Measurements from ENCODE around the gene NCSTN.
A peak's percentile ranks its signal among the peaks of the same experiment; 100 is the strongest.

Gene NCSTN

DNA sequence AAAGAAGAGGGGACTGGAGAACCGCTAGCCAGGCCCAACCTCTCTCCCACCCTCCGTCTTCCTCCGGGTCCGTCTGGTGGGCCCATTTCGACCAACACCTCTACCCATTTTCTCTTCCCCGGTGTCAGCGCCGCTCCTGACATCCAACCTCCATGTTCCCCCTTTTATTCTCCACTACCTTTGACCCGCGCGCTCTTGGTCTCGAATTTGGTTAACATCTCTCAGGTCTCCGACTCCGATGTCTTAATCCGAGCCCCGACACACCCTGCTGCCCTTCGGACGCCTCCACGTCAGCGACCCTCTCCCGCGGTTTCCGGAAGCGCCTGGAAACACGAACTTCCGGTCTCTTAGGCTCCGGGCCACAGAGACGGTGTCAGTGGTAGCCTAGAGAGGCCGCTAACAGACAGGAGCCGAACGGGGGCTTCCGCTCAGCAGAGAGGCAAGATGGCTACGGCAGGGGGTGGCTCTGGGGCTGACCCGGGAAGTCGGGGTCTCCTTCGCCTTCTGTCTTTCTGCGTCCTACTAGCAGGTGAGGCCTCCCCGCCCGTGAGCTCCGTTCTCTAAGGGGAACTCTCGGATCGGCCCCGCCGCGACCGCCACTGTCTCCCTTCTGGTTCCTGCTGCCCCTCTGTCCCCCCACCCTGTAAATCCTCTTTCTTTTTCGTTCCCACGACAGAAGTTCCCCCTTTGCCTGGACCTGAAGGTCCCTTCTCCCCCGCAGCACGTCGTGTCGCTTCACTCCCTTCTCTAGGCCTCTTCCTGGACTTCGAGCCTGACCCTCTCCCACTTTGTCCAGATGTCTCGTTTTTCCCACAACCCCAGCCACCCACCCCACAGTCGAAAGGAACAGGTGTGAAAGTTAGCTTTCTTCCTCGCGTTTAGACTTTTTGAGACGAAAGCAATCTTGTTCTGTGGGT lies at the start of gene NCSTN, which contains the start of gene COPA:
NCSTN (plus strand) TSS at position 431 of the 917 bp plus-strand sequence; CDS start at position 445, 14 bp downstream.
COPA (minus strand) TSS at position 298 of the 917 bp plus-strand sequence; CDS start at position 218, 80 bp downstream.
- DNase-seq (ENCODE audit: low read depth) = peak; percentile 97

GRCh38 chr1:160296036-160296435 lies 47.1 kb upstream of the NCSTN start:
- DNase-seq (ENCODE audit: low read depth) = peak; percentile 54

DNA sequence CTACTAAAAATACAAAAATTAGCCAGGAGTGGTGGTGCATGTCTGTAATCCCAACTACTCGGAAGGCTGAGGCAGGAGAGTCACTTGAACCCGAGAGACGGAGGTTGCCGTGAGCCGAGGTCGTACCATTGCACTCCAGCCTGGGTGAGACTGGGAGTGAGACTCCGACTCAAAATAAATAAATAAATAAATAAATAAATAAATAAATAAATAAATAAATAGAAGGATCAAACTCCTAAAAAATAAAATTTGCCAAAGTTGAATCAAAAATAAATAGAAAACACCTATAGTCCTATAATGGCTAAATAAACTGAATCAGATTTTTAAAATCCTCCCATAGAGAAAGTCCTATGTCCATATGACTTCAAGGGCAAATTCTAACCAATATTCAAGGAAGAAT lies 43.0 kb upstream of the NCSTN start:
- no peak for DNase-seq (ENCODE audit: low read depth)

DNA sequence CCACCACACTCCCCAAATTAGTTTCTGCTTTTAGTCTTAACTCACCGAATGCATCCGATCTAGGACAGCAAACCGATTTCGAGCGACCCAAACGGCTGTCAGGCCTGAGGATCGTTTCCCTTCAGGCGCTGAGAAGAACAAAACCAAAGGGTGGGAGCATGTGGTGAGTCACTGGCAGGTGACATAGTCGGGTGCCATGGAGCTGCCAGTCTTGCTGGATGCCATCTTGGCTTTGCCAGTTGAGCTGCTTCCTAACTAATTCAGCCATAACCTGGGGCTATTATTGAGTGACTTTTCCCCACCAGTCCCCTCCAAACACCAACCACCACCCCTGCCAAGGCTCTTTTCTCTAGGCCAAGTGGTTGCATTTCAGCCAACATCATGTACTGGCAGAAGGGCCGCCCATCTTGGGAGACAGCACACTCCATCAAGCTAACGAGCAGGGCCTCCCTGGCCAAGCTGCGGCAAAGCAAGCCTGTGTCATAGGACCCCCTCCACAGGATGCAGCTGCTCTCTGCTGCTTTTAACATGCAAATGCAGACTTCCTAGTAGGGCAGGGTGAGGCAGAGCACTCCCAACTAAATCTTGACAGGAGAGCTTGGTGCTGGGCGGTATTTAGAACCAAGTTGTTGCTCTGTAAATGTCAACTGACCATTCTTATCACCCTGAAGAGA lies 35.9 kb upstream of the NCSTN start:
- DNase-seq (ENCODE audit: low read depth) = peak; percentile 38

DNA sequence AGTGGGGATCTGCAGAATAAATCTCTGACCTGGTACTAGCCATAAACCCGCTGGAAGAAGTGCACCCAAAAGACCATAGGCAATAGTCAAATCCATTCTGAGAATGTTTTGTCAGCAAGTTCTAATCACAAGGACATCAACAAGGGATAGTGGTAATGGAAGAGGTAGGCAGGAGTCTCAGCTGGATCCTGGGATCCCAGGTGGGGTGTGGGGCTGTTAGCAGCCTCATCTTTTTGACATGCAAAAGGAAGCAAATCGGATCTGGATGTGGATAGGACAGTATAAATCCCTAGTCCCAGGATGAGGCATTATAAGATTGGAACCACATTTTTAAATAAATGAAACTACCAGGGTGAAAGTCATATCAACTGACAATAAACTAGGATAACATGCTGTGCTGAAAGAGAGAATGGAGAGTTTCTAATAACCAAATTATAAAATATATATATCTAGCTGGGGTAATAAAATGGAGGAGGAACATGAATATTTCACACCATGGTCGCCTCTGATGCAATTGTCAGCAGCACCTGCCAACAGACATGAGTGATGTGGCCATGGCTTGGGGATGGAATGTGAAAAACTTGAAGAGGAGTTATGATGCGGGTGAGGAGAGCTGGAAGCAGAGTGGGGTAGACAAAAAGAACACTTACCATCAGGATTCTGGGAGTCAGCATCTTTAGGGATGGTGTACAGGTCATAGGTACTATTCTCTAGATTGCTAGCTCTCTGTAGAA lies 34.6 kb upstream of the NCSTN start:
- peak; percentile 65 for DNase-seq (ENCODE audit: low read depth)

- DNase-seq (ENCODE audit: low read depth) = peak; percentile 53
Measured at GRCh38 chr1:160309185-160309557, 34.0 kb upstream of the NCSTN start.

DNA sequence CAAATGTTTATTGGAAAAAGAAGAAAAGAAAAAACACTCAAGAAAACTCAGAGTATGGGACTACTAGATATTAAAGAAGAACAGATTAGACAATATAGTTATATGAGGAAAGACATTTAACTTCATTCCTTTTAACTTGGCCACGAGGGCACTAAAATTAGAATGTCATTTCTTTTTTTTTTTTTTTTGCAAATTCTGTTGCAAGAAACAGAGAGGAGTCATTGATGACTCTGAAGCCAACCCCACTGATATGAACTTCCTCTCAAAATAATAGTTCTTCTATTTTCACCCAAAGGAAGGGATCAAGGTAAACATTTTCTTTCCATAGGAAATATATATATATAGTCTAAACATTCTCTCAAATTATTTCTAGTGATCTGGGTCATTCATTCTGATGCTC lies 33.6 kb upstream of the NCSTN start:
- DNase-seq (ENCODE audit: low read depth) = no peak

- no peak for DNase-seq (ENCODE audit: low read depth)
Measured at GRCh38 chr1:160315359-160315758, 27.8 kb upstream of the NCSTN start.

DNA sequence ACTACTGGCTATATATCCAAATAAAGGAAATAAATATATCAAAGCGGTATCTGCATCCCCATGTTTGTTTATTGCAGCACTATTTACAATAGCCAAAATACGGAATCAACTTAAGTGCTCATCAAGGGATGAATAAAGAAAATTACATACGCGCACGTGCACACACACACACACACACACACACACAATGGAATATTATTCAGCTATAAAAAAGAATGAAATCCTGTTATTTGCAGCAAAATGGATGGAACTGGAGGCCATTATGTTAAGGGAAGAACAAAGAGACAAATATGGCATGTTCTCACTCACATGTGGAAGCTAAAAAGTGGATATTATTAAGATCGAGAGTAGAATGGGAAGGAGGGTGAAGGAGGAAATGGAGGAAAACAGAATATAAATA lies 20.4 kb upstream of the NCSTN start:
- no peak for DNase-seq (ENCODE audit: low read depth)

DNA sequence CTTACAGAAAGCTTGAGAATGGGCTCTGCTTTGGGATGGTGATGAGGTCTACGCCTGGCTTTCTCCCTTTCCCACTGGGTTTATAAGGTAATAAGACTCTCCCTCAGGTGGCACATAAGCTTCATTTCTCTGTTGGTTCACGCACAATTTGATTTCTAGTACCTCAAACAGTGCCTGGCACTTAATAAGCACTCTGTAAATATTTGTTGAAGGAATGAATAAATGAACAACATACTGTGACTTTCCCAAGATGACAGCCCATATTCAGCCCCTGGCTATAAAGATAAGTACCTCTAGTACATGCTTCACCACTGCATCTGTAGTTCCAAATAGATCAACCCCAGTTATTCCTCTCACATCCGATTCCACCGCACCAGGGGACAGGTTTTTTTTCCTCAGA lies 17.9 kb upstream of the NCSTN start:
- DNase-seq (ENCODE audit: low read depth) = no peak

GRCh38 chr1:160326418-160326817 lies 16.8 kb upstream of the NCSTN start:
- DNase-seq (ENCODE audit: low read depth) = no peak

DNA sequence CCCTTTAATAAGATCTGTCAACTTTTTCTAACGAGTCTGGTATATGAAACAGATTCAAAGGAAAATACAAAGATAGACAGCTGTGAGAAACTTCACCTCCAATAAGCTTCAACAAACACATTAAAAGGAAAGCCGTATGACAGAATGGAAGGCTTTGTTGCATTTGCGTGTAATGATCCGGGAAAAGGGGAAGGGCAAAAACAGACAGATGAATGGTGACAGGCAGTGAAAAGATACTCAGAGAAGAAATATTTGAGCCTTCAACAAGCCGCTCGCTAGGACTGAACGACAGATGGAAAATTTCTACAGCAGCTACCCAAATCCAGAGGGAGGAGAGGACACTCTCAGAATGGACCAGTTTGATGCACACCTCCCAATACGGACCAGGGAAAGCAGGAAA lies 15.0 kb upstream of the NCSTN start:
- DNase-seq (ENCODE audit: low read depth) = no peak

- no peak for DNase-seq (ENCODE audit: low read depth)
Measured at GRCh38 chr1:160330119-160330518, 13.1 kb upstream of the NCSTN start.

- DNase-seq (ENCODE audit: low read depth) = no peak
Measured at GRCh38 chr1:160332516-160332915, 10.7 kb upstream of the NCSTN start.

GRCh38 chr1:160338580-160338979 lies 4.6 kb upstream of the NCSTN start:
- no peak for DNase-seq (ENCODE audit: low read depth)

DNA sequence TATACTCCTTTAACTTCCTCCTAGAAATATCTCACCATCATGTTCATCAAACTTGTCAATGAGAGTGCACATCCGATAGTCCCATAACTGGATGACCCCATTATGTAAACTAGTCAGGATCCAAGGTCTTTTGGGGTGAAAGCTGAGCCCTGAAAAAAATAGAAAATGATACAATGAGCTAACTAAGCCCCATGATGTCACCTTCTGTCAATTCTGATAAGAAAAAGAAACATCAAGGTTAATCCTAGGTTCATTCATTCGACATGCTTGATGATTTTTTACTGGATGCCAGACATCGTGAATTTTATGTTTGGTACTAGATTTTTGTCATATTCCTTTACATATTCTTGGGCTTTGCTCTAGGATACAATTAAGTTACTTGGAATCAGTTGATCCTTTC lies 3.0 kb upstream of the NCSTN start:
- no peak for DNase-seq (ENCODE audit: low read depth)

DNA sequence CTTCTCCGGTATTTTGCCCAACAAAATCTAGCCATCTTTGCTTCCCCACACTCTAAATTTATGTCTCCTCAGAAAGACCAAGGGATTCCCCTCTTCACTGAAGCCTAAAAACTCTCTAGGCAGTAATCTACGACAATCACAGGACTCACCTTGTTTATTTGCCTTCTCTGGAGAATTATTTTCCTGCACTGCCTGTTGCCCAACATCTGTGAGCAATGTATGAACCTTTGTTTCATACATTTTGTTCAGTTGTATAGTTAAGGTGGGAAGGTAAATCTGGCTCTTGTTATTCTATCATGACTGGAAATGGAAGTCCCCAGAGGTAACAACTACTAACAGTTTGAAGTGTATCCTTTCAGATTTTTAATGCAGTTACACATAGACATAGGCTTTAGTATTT lies 2.3 kb upstream of the NCSTN start:
- DNase-seq (ENCODE audit: low read depth) = peak; percentile 16

DNA sequence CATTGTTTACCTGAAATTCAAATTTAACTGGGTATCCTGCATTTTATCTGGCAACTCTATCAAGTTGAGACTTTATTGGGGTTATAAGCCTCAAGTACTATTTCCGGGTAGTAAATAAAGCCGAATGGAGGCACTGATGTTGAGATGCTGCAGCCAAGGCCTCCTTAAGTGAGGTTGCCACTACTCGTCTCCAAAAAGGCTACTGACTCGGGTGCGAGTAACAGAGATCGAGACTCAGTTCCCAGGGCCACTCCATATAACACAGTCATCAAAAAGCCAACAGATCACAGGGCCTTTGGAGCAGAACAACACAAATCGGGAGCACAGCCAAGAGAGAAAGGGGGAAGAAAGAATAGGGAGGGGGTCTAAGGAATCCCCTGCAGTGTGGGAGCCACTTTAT lies 657 bp upstream of the NCSTN start:
- DNase-seq (ENCODE audit: low read depth) = peak; percentile 19

DNA sequence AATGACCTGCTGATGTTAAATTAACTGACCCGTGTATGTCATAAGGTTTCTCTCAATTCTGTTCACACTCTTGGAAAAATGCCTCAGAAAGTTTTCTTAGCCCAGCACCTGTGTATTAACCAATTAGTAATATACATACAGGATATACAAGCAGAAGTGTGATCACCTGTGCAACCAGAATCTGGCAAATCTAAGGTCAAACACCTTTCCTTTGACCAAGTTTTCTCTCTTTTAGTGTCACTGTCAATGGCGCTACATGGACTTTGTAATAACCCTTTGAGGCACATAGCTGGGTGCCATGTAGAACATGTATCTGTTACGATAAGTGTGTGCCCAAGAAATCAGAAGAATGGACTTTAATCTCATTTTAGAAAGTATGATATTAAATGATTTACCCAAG lies 1.1 kb downstream of the NCSTN start:
- no peak for DNase-seq (ENCODE audit: low read depth)

DNA sequence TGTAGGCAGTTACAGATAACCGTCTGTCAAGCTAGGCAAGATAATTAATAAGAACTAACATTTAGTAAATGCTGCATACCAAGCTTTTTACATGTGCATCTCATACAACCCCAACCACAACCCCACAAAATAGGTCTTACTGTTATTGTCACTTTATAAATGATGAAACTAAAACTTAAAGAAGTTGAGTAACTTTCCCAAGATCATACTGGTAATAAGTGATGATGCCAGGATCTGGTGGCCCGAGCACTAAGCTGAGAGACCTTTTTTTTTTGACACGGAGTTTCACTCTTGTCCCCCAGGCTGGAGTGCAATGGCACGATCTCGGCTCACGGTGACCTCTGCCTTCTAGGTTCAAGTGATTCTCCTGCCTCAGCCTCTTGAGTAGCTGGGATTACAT lies 1.8 kb downstream of the NCSTN start:
- DNase-seq (ENCODE audit: low read depth) = no peak

GRCh38 chr1:160346463-160346862 lies 3.3 kb downstream of the NCSTN start:
- no peak for DNase-seq (ENCODE audit: low read depth)

- no peak for DNase-seq (ENCODE audit: low read depth)
Measured at GRCh38 chr1:160346958-160347357, 3.8 kb downstream of the NCSTN start.

- no peak for DNase-seq (ENCODE audit: low read depth)
Measured at GRCh38 chr1:160351629-160352028, 8.4 kb downstream of the NCSTN start.
